Hippocampal formation (tissue), 2 donors: ENCODE results near the gene NACA.
A peak's percentile ranks its signal among the peaks of the same experiment; 100 is the strongest.
"Not testable (repeated sequence)": the region's sequence is repeated elsewhere in the genome, so short reads cannot be mapped to it uniquely, and the experiment has no call there.

Experiments used
- DNase-seq, 2 donors: peaks; one replicate each; lab custom pipeline; 2025; lab: John Stamatoyannopoulos, UW

NACA gene

DNA sequence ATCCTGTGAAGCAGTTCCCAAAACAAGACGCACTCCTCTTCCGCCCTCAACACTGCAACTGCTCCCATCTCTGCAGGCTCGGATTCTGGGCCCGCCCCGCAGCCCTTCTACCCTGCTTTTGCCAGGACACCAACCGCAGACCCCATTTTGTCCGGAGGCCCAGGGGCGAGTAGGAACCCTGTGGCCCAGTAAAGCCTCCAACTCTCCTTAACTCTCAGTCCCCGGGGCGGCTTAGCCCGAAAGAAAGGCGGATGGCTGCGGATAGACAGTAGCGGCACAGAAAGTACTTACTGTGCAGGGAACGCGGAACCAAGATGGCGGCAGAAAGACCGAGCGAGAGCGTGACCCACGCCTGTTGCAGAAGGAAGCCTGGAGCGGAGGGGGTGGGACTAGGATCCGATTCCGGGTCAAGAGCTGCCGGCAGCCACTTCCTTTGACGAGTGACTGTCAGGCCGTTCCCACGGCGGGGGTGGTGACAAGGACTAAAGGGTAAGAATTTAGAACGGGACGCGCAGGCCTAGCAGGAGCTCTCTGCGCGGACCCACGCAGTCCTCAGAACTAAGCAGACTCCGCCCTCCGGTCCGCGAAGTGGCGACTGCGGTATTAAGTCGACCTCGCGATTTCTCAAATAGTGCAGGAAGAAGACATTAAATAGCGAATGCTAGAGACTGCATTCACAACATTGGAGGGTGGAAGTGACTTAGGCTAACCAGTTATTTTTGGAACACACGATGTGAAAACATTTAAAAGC, at the start of gene NACA:
NACA (minus strand) TSS at position 328 of the 751 bp plus-strand sequence. CDS start 778 bp downstream, outside the sequence.
- peak; percentile 96 to 99 for DNase-seq

GRCh38 chr12:56773113-56773512, 48.0 kb upstream of the NACA start:
- DNase-seq = no peak

DNA sequence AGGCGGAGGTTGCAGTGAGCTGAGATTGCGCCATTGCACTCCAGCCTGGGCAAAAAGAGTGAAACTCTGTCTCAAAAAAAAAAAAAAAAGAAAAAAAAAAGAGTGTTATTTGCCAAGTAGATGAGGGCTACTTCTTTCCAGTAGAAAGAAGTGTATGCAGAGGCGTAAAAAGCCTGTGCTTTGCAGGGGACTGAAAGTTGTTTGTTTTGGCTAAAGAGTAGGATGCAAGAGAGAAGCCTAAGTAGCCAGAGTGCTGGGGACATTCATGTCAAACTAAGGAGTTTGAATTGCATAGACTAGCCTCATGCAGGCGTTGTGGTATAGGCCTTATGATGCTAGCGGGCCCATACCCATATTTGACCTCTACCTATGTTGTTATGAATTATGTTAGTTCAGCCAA, 47.5 kb upstream of the NACA start:
- no peak for DNase-seq

- no peak for DNase-seq
Measured at GRCh38 chr12:56769868-56770267, 44.8 kb upstream of the NACA start.

- no peak for DNase-seq
Measured at GRCh38 chr12:56768424-56768823, 43.3 kb upstream of the NACA start.

- DNase-seq = peak in 1 of 2 donors; percentile 11
Measured at GRCh38 chr12:56766535-56766934, 41.4 kb upstream of the NACA start.

DNA sequence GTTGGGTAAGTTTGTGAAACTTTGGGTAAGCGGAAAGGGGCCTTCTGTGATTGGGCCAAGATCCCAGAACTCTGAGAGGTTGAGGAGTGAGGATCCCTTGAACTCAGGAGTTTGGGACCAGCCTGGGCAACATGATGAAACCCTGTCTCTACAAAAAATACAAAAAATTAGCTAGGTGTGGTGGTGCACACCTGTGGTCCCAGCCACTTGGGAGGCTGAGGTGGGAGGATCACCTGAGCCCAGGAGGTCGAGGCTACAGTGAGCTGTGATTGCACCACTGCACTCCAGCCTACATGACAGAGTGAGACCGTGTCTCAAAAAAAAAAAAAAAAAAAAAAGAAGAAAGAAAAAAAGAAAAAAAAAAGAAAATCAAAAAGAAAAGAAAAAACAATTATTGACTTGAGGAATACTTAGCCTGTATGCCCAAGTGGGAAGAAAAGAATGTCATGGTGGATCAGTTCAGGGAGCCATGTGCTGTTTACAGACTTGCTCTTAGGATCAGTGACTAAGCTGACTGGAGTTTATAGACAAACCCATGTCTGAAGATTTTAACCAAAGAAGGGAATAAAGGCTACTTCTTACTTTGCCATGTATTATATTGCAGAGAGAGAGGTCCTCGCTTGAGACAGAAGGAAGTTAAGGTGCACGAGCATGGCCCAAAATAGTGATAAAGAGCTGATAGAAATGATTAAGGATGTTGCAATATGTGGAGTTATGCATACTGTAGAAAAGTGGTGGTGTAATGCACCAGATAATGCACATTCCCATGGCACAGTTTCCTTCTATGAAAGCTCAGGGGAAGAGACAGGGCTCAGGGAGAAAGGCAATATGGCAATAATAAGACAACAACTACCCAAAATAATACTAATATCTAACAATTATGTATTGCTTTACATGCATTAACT, 38.9 kb upstream of the NACA start:
- no peak for DNase-seq

DNA sequence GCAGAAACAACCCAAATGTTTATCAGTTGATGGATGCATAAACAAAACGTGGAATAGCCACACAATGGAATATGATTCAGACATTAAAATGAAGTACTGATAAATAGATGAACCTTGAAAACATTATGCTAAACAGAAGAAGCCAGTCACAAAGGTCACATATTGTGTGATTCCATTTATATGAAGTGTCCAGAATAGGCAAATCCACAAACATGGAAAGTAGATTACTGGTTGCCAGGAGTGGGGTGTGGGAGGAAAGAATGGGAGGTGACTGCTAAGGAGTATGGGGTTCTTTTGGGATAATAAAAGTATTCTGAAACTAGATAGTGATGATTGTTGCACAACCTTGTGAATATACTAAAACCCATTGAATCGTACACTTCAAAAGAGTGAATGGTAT, 36.7 kb upstream of the NACA start:
- no peak for DNase-seq

- no peak for DNase-seq
Measured at GRCh38 chr12:56760460-56760859, 35.4 kb upstream of the NACA start.

GRCh38 chr12:56759263-56759908, 34.3 kb upstream of the NACA start:
- no peak for DNase-seq

- no peak for DNase-seq
Measured at GRCh38 chr12:56758728-56759262, 33.7 kb upstream of the NACA start.

- DNase-seq = not testable (repeated sequence)
Measured at GRCh38 chr12:56757971-56758370, 32.9 kb upstream of the NACA start.

GRCh38 chr12:56753566-56753965, 28.5 kb upstream of the NACA start:
- no peak for DNase-seq

DNA sequence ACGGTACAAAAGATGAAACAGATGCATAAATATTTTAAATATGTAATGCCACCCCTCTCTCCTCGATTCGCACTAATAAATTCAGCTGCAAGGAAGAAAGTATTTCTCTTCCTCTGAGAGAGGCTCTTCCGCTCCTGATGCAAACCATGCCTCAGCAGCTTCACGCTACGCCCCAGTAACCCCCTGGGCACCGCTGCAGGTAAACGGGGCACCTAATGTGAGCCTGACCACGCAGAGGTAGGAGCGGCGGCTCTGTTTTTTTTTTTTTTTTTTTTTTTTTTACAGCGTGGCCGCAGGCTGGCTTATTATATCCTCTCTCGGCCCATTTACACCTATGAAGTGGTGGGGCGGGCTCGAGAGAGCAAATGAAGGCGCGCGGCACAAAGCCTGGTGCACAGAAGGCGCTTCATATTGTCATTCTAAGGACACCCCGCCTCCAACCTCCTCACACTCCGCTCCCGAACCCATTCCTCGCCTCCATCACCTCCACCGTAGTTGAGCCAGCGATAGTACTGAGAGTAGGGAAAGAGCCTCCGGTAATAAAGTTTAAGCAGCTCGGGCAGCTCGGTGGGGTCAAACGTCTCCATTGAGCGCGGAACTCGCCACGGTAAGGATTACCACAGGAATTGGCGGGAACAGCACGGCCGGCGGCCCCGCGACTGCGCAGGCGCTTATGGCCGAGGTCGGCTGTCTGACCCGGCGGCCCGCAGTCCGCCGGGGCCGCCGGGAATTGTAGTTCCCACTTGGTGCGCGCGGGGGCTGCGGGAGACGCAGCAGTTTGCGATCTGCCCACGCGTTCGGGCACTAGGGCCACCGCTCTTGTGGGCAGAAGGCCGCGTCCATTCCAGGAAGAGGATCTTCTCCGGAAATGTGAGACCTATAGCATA, 26.9 kb upstream of the NACA start, which contains the start of gene PRIM1:
PRIM1 (minus strand) TSS at position 612 of the 887 bp plus-strand sequence; CDS start at position 587, 25 bp downstream.
- peak; percentile 76 to 77 for DNase-seq

- DNase-seq = not testable (repeated sequence)
Measured at GRCh38 chr12:56750596-56750995, 25.5 kb upstream of the NACA start.

GRCh38 chr12:56749853-56750252, 24.8 kb upstream of the NACA start:
- no peak for DNase-seq

- no peak for DNase-seq
Measured at GRCh38 chr12:56749359-56749758, 24.3 kb upstream of the NACA start.

DNA sequence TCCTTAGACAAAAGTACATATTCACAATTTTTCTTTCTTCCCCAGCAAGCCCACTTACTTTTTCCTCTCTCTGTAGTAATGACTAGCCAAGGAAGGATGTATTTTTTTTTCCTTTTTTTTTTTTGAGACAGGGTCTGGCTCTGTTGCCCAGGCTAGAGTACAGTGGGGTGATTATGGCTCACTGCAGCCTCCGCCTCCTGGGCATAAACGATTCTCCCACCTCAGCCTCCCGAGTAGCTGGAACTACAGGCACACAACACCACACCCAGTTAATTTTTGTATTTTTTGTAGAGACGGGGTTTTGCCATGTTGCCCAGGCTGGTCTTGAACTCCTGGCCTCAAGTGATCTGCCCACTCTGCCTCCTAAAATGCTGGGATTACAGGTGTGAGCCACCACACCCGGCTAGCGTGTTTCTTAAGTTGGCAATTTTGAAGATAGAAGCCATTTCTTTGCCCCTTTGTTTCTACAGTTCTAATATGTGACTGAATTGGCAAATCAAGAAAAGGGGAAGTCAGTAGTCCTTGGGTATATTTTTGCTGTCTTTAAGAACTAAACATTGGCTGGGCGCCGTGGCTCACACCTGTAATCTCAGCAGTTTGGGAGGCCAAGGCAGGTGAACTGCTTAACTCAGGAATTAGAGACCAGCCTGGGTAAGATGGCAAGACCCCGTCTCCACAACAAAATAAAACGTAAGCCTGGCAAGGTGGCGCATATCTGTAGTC, 3.2 kb upstream of the NACA start:
- no peak for DNase-seq

- DNase-seq = not testable (repeated sequence)
Measured at GRCh38 chr12:56726196-56726675, 1.1 kb upstream of the NACA start.

DNA sequence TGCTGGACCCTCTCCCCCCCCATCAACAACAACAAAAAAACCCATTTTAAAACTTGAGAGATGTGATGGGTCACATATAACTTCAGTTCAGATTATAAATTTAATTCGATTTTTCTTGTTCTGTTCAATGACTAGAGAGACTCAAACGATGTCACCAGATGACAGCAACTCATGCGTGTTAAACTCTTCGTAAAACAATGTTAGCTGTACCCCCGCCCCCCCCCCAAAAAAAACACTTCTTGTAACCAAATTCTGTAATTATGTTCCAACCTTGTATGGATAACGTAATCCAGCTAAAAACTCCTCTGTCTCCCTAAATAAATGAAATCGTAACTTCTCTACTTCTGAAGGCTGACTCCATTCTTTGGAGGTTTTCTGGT, 614 bp upstream of the NACA start:
- DNase-seq = no peak
